GM10266 (cell line): ENCODE results near the gene LIPC.

Experiments
- DNase-seq: peaks from one replicate; pipeline ENCODE4 v3.0.0; 2012; ENCODE audit errors: extremely low spot score
- CTCF ChIP-seq: IDR thresholded peaks from 2 replicates; pipeline ENCODE4 v1.5.1; 2012; ENCODE audit warnings: mild to moderate bottlenecking, low read depth; ENCODE audit not compliant: control insufficient read depth, insufficient read depth; ENCODE audit errors: missing control alignments

The LIPC gene

DNA sequence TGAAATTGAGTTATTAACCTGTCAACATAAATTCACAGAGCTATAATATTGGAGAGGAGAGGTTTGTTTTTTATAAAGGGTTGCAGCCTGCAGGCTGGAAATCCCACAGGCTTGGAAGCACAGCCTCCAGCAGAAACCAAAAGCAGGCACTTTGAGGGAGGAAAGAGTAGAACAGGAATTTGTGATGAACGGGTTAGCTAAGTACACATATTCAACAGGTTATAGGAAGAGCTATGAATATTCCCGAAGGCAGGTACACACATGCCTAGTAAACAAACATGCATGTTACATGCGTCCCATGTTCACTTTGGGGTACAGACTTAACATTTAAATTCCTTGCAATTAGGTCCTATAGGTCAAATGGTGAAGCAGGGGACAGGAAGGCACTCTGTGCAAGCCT, 25.9 kb upstream of the LIPC start:
- DNase-seq, result no peak
- TF ChIP-seq CTCF, result no peak

DNA sequence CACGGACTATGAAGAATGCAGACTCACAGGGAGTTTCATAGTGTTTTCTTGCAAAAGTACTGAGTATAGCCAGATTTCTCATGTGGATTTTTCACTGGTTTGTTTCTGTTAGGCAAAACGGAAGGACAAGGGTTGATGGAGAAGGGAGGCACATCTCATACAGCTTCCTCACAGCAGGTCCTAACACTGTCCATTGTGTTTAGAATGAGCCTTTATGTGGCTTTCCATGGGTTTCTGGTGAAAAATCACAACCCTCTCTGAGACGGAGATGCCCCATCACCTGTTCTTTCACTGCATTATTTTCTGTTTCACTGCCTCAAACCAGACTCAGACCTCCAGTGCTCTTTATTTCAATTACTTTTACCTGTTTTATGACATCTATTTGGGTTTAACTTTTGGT, 25.0 kb upstream of the LIPC start:
- no peak for TF ChIP-seq CTCF
- no peak for DNase-seq

DNA sequence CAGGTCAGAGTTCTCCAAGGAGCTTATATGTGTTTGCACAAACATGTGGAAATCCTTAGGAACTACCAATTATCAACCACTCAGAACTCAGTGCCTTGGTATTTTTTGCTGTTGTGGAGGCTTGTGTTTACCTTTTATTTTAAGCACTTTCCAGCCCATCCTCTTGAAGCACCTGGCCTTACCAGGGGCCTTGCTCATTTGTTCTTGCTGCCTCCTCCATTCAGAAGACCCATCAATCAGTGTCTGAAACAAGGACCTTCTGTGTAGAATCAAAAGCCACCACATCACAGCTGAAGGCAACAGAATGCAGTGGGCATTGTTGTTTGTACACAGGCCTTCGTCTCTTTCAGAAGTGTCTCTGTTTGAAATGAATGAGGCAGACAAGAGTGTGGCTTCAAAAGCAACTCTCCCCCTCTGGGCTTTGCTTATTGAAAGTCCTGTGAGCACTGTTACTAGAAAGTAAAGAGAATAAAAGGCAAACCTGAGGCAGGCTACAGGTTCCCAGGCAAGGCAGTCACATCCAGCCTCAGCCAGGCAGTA, 24.5 kb upstream of the LIPC start:
- DNase-seq, result no peak
- TF ChIP-seq CTCF, result no peak

GRCh38 chr15:58407778-58408177, 24.0 kb upstream of the LIPC start:
- no peak for DNase-seq
- TF ChIP-seq CTCF, result no peak

DNA sequence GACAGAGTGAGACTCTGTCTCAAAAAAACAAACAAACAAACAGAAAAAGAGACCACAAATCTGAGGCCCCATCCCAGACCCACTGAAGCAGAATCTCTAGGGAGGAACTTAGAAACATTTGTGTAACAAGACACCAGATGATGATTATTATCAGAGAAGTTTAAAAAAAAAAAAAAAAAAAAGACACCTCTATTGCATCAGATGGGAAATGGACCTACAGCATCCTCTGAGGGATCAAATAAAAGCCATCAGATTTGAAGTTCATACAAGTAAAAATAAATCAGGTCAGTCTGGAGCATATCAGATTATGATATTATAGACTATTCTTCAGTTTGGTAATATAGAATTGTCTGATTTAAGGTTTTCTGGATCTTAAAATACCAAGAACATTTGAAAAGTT, 21.9 kb upstream of the LIPC start:
- DNase-seq, result no peak

GRCh38 chr15:58410353-58410752, 21.4 kb upstream of the LIPC start:
- DNase-seq, result no peak
- TF ChIP-seq CTCF, result no peak

More for the DNA sequence above, 21.9 kb upstream of the LIPC start:
- TF ChIP-seq CTCF, result no peak

- no peak for DNase-seq
- no peak for TF ChIP-seq CTCF
Observed at GRCh38 chr15:58413253-58413652, 18.5 kb upstream of the LIPC start.

GRCh38 chr15:58415636-58416035, 16.2 kb upstream of the LIPC start:
- DNase-seq, result no peak
- no peak for TF ChIP-seq CTCF
